Naive thymus-derived CD8-positive, alpha-beta T cell (primary cell): ENCODE data around the gene LDLR. TPM values are rescaled to one million over a fixed set of nuclear protein-coding genes. Genes with fewer than 3 reads are reported as not detected.

Experiments used
- ATAC-seq, 2 donors: fragments of 150-1000 bp; cut with Tn5 transposase in 1 of 2; sonication (Bioruptor Pico), chemical (Tn5 transposase) in 1 of 2; 1 replicate in 1 of 2; 2 replicates in 1 of 2; pipeline ENCODE4 v1.10.0; 2021; ENCODE audit warnings: mild to moderate bottlenecking in 2 of 2, moderate library complexity in 2 of 2
- POLR2A ChIA-PET: fragments of 350-600 bp; sonication (Branson Sonifier 250); formaldehyde crosslinking; loops from one replicate; lab custom pipeline; 2021; ENCODE audit warnings: antibody characterized with exemption; lab: Charles Lee
- DNase-seq, 10 donors: peaks; one replicate each; pipeline versions ENCODE4 v3.0.0 to v3.0.0-alpha.2; 2020 to 2022
- H3K27ac Mint-ChIP-seq, 10 donors: one replicate each; pipeline ENCODE4 v1.8.0; 2020 to 2022; ENCODE audit warnings: mild to moderate bottlenecking in 10 of 10, mixed read lengths in 10 of 10, moderate library complexity in 4 of 10, inconsistent platforms in 1 of 10
- H3K27me3 Mint-ChIP-seq, 5 donors: one replicate each; pipeline ENCODE4 v1.8.0; 2021 to 2022; ENCODE audit warnings: mixed read lengths in 5 of 5
- H3K36me3 Mint-ChIP-seq, 3 donors: one replicate each; pipeline ENCODE4 v1.8.0; 2020 to 2022; ENCODE audit warnings: mixed read lengths in 3 of 3, mild to moderate bottlenecking in 2 of 3, inconsistent platforms in 1 of 3
- H3K4me1 Mint-ChIP-seq, 4 donors: one replicate each; pipeline ENCODE4 v1.8.0; 2021 to 2022; ENCODE audit warnings: mixed read lengths in 4 of 4
- H3K4me3 Mint-ChIP-seq, 10 donors: one replicate each; pipeline ENCODE4 v1.8.0; 2020 to 2022; ENCODE audit warnings: mild to moderate bottlenecking in 10 of 10, mixed read lengths in 10 of 10, moderate library complexity in 6 of 10, inconsistent platforms in 1 of 10
- H3K9me3 Mint-ChIP-seq, 9 donors: one replicate each; pipeline ENCODE4 v1.8.0; 2020 to 2022; ENCODE audit warnings: mixed read lengths in 9 of 9, mild to moderate bottlenecking in 3 of 9, inconsistent platforms in 1 of 9, moderate library complexity in 1 of 9
- microRNA-seq: library from miRNA; unstranded; fragments of <30 nt; microRNA quantifications from one replicate; pipeline ENCODE4 v1.2.0, GENCODE V29; 2022; ENCODE audit warnings: borderline microRNAs expressed
- polyA plus RNA-seq, 3 donors: library from polyadenylated mRNA; unstranded; fragments of 300-500 nt; fragmentation: Illumina TruSeq; gene quantifications; one replicate each; pipeline ENCODE4 v1.2.3, GENCODE V29; 2021
- total RNA-seq, 8 experiments: library from RNA in 2 of 8; stranded (reverse) in 2 of 8; gene quantifications; one replicate each; pipeline ENCODE4 v1.2.3 and lab custom pipeline; 2021 to 2026

LDLR gene
- total and polyA plus RNA-seq, 5 experiments from 2014 or later: 3.2 to 22.8 (median 7.7) TPM

DNA sequence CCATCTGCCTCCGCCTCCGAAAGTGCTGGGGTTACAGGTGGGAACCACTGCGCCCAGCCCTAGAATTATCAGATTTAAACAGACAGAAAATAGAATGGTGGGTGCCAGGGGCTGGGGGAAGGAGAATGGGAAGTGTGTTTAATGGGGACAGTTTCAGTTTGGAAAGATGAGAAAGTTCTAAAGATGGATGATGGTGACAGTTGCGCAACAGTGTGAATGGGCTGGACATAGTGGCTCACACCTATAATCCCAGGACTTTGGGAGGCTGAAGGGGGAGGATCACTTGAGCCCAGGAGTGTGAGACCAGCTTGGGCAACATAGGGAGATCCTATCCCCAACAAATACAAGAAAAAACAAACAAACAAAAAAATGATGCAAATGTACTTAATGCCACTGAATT, 92.2 kb downstream of the LDLR start:
- no peak for ATAC-seq
- Mint-ChIP-seq H3K27ac (no peak overlapping the region), H3K36me3 (no peaks in the 10 kb centered on the region), H3K27me3 (peaks cover 0 to 4% (median 4%) of the 10 kb centered on the region in 5 donors), H3K4me1 (peaks cover 0 to 11% (median 4%) of the 10 kb centered on the region in 4 donors), H3K9me3 (no peaks in the 10 kb centered on the region), H3K4me3 (no peak overlapping the region)
- POLR2A ChIA-PET: no interaction called here
- DNase-seq: no peak

Small RNA genes lying within 50 kb of the gene (microRNA-seq; reads per million reads assigned to microRNA genes)
- gene MIR6886: not detected

Other genes with a start within 250 kb of the LDLR start
- under 1 TPM; 0.41 to 0.60 TPM for gene C19orf38, start 241.0 kb upstream of the LDLR start, total RNA-seq
- gene C19orf38, start 241.0 kb upstream of the LDLR start, polyA plus RNA-seq: under 1 TPM in 1 of 3 donors, not detected in 2; 0.17 TPM
- gene CARM1, start 217.9 kb upstream of the LDLR start, total RNA-seq: 10 to 100 TPM; 25.8 to 26.5 TPM
- under 1 TPM; 0.30 to 0.59 (median 0.40) TPM for gene CARM1, start 217.9 kb upstream of the LDLR start, polyA plus RNA-seq
- gene YIPF2, start 160.8 kb upstream of the LDLR start, total RNA-seq: 10 to 100 TPM; 31.0 to 32.0 TPM
- 10 to 100 TPM; 12.0 to 18.2 (median 15.4) TPM for gene YIPF2, start 160.8 kb upstream of the LDLR start, polyA plus RNA-seq
- 10 to 100 TPM; 32.9 TPM for gene TIMM29, start 160.7 kb upstream of the LDLR start, total RNA-seq
- 10 to 100 TPM; 23.8 to 40.9 (median 32.0) TPM for gene TIMM29, start 160.7 kb upstream of the LDLR start, polyA plus RNA-seq
- gene SMARCA4, start 128.4 kb upstream of the LDLR start, total RNA-seq: 100 to 1,000 TPM; 100 to 108 TPM
- gene SMARCA4, start 128.4 kb upstream of the LDLR start, polyA plus RNA-seq: 10 to 100 TPM in 2 of 3 donors, 1 to 10 TPM in 1; 6.0 to 29.5 (median 12.6) TPM
- 1 to 10 TPM; 1.5 to 1.7 TPM for gene SPC24, start 66.3 kb downstream of the LDLR start, total RNA-seq
- gene SPC24, start 66.3 kb downstream of the LDLR start, polyA plus RNA-seq: under 1 TPM in 2 of 3 donors, not detected in 1; 0.16 to 0.47 TPM
- under 1 TPM; 0.23 to 0.36 TPM for gene KANK2, start 108.1 kb downstream of the LDLR start, total RNA-seq
- not detected for gene KANK2, start 108.1 kb downstream of the LDLR start, polyA plus RNA-seq
- not detected for gene ANGPTL8, start 150.2 kb downstream of the LDLR start, total RNA-seq
- gene ANGPTL8, start 150.2 kb downstream of the LDLR start, polyA plus RNA-seq: not detected
- under 1 TPM; 0.16 to 0.34 TPM for gene DOCK6, start 173.1 kb downstream of the LDLR start, total RNA-seq
- not detected for gene DOCK6, start 173.1 kb downstream of the LDLR start, polyA plus RNA-seq
- gene TSPAN16, start 206.7 kb downstream of the LDLR start, total RNA-seq: not detected
- not detected for gene TSPAN16, start 206.7 kb downstream of the LDLR start, polyA plus RNA-seq